Skeletal muscle cell (primary cell): ENCODE measurements around the gene DCTD.
A peak's percentile ranks its signal among the peaks of the same experiment; 100 is the strongest.
"Not testable (repeated sequence)": the region's sequence is repeated elsewhere in the genome, so short reads cannot be mapped to it uniquely, and the experiment has no call there.

Experiments
- DNase-seq: peaks from one replicate; pipeline ENCODE4 v3.0.0-alpha.2; 2010; ENCODE audit warnings: low read depth
- H3K4me3 ChIP-seq: 2 replicates; pipeline ENCODE4 v1.5.1; 2011; ENCODE audit warnings: low read depth, mild to moderate bottlenecking, control low read depth, low read length, moderate library complexity

Gene DCTD

GRCh38 chr4:182923366-182923765 lies 6.2 kb upstream of the DCTD start:
- no peak overlapping the region for H3K4me3 ChIP-seq
- DNase-seq, result no peak

GRCh38 chr4:182922501-182923284 lies 5.5 kb upstream of the DCTD start:
- H3K4me3 ChIP-seq, result no peak overlapping the region

GRCh38 chr4:182921608-182922007 lies 4.4 kb upstream of the DCTD start:
- no peak for DNase-seq
- H3K4me3 ChIP-seq, result no peak overlapping the region

More at GRCh38 chr4:182922501-182923284, 5.5 kb upstream of the DCTD start:
- peak; percentile 78 for DNase-seq

- no peak overlapping the region for H3K4me3 ChIP-seq
- DNase-seq, result no peak
These were observed 3.5 kb upstream of the DCTD start for GRCh38 chr4:182920676-182921075.

GRCh38 chr4:182918791-182919302 lies 1.7 kb upstream of the DCTD start:
- DNase-seq, result no peak
- no peak overlapping the region for H3K4me3 ChIP-seq

GRCh38 chr4:182918044-182918607 lies 940 bp upstream of the DCTD start:
- peak overlapping the region; percentile 67 for H3K4me3 ChIP-seq
- no peak for DNase-seq

- no peak for DNase-seq
- H3K4me3 ChIP-seq, result peak overlapping the region; percentile 67
These were observed 554 bp downstream of the DCTD start for GRCh38 chr4:182916483-182917181.

GRCh38 chr4:182914357-182914756 lies 2.8 kb downstream of the DCTD start:
- H3K4me3 ChIP-seq, result no peak overlapping the region
- no peak for DNase-seq

GRCh38 chr4:182913621-182914020 lies 3.6 kb downstream of the DCTD start:
- DNase-seq, result no peak
- no peak overlapping the region for H3K4me3 ChIP-seq

- DNase-seq, result no peak
- no peak overlapping the region for H3K4me3 ChIP-seq
These were observed 4.2 kb downstream of the DCTD start for GRCh38 chr4:182913036-182913435.

GRCh38 chr4:182908124-182908523 lies 9.1 kb downstream of the DCTD start:
- DNase-seq, result no peak
- H3K4me3 ChIP-seq, result no peak overlapping the region

GRCh38 chr4:182907396-182907795 lies 9.8 kb downstream of the DCTD start:
- DNase-seq, result no peak
- H3K4me3 ChIP-seq, result no peak overlapping the region

- no peak overlapping the region for H3K4me3 ChIP-seq
- DNase-seq, result no peak
These were observed 10.4 kb downstream of the DCTD start for GRCh38 chr4:182906786-182907185.

GRCh38 chr4:182905038-182905437 lies 12.1 kb downstream of the DCTD start:
- no peak for DNase-seq
- no peak overlapping the region for H3K4me3 ChIP-seq

GRCh38 chr4:182904211-182904761 lies 12.9 kb downstream of the DCTD start:
- H3K4me3 ChIP-seq, result no peak overlapping the region
- no peak for DNase-seq

- no peak for DNase-seq
- H3K4me3 ChIP-seq, result no peak overlapping the region
These were observed 14.2 kb downstream of the DCTD start for GRCh38 chr4:182903013-182903412.

- DNase-seq, result no peak
- no peak overlapping the region for H3K4me3 ChIP-seq
These were observed 15.8 kb downstream of the DCTD start for GRCh38 chr4:182901337-182901736.

GRCh38 chr4:182900021-182900420 lies 17.2 kb downstream of the DCTD start:
- H3K4me3 ChIP-seq, DNase-seq: not testable (repeated sequence)

- DNase-seq, result no peak
- no peak overlapping the region for H3K4me3 ChIP-seq
These were observed 18.7 kb downstream of the DCTD start for GRCh38 chr4:182898479-182898799.
